Measurements from ENCODE around the gene FGGY.

GRCh38 chr1:59640851-59641250, 344.0 kb downstream of the FGGY start:
- TF ChIP-seq CTCF (IDR thresholded peaks at IDR 0.05; ENCODE audit: insufficient read depth, low read length, poor library complexity, severe bottlenecking) (no peak), EZH2phosphoT487 (conservative IDR thresholded peaks at IDR 0.05; ENCODE audit: low read length) (no peak)
